ENCODE results near the gene TMEM178B.

- TF ChIP-seq CTCF (conservative IDR thresholded peaks at IDR 0.05 in 1 of 2, IDR thresholded peaks at IDR 0.05 in 1 of 2; ENCODE audit: extremely low read depth in 1 of 2, insufficient read depth in 1 of 2, low read depth in 1 of 2, low read length in 2 of 2), result no peak
- no peak for TF ChIP-seq EZH2 (IDR thresholded peaks at IDR 0.05; ENCODE audit: borderline replicate concordance, low read length)
Measured at GRCh38 chr7:141369422-141369821, 295.6 kb downstream of the TMEM178B start.
